ENCODE results near the gene DPF3. TPM values are rescaled to one million over a fixed set of nuclear protein-coding genes. Genes with fewer than 3 reads are reported as not detected.
A peak's percentile ranks its signal among the peaks of the same experiment; 100 is the strongest.

The DPF3 gene
- total RNA-seq, 1 donor from 2014 or later = 27.3 TPM

GRCh38 chr14:72608391-72609204 lies 285.3 kb downstream of the DPF3 start:
- ATAC-seq (no peak), DNase-seq (ENCODE audit: missing footprints) (no peak)
- intact Hi-C loops (cut with DNase I) = no loop called here

- DNase-seq (ENCODE audit: missing footprints) = no peak
- intact Hi-C loops (cut with DNase I) = no loop called here
- no peak for ATAC-seq
Observed at GRCh38 chr14:72607386-72608130, 286.3 kb downstream of the DPF3 start.

- DNase-seq (ENCODE audit: missing footprints) (no peak), ATAC-seq (no peak)
- intact Hi-C loops (cut with DNase I) = no loop called here
Observed at GRCh38 chr14:72606879-72607278, 287.0 kb downstream of the DPF3 start.

GRCh38 chr14:72605921-72606220 lies 288.0 kb downstream of the DPF3 start:
- DNase-seq (ENCODE audit: missing footprints) = no peak
- intact Hi-C loops (cut with DNase I) = no loop called here
- no peak for ATAC-seq

- intact Hi-C loops (cut with DNase I) = no loop called here
- no peak for ATAC-seq
- DNase-seq (ENCODE audit: missing footprints) = no peak
Observed at GRCh38 chr14:72605096-72605920, 288.6 kb downstream of the DPF3 start.

GRCh38 chr14:72604133-72604532 lies 289.8 kb downstream of the DPF3 start:
- intact Hi-C loops (cut with DNase I) = no loop called here
- ATAC-seq (no peak), DNase-seq (ENCODE audit: missing footprints) (no peak)

- ATAC-seq = no peak
- DNase-seq (ENCODE audit: missing footprints) = no peak
- intact Hi-C loops (cut with DNase I) = no loop called here
Observed at GRCh38 chr14:72603639-72604038, 290.3 kb downstream of the DPF3 start.

- peak; percentile 60 for ATAC-seq
- no peak for DNase-seq (ENCODE audit: missing footprints)
Observed at GRCh38 chr14:72600551-72601330, 293.2 kb downstream of the DPF3 start.

GRCh38 chr14:72599579-72600470 lies 294.1 kb downstream of the DPF3 start:
- ATAC-seq (no peak), DNase-seq (ENCODE audit: missing footprints) (no peak)
- intact Hi-C loops (cut with DNase I) = no loop called here

More at GRCh38 chr14:72600551-72601330, 293.2 kb downstream of the DPF3 start:
- intact Hi-C loops (cut with DNase I) = no loop called here

- DNase-seq (ENCODE audit: missing footprints) (no peak), ATAC-seq (no peak)
- intact Hi-C loops (cut with DNase I) = no loop called here
Observed at GRCh38 chr14:72598306-72598705, 295.6 kb downstream of the DPF3 start.

- DNase-seq (ENCODE audit: missing footprints) = no peak
- no peak for ATAC-seq
- intact Hi-C loops (cut with DNase I) = no loop called here
Observed at GRCh38 chr14:72597252-72598233, 296.4 kb downstream of the DPF3 start.

- ATAC-seq (no peak), DNase-seq (ENCODE audit: missing footprints) (no peak)
Observed at GRCh38 chr14:72595152-72595862, 298.6 kb downstream of the DPF3 start.

GRCh38 chr14:72594099-72594901 lies 299.6 kb downstream of the DPF3 start:
- intact Hi-C loops (cut with DNase I) = no loop called here
- ATAC-seq (no peak), DNase-seq (ENCODE audit: missing footprints) (no peak)

More at GRCh38 chr14:72595152-72595862, 298.6 kb downstream of the DPF3 start:
- intact Hi-C loops (cut with DNase I) = no loop called here

- no peak for DNase-seq (ENCODE audit: missing footprints)
- no peak for ATAC-seq
- intact Hi-C loops (cut with DNase I) = no loop called here
Observed at GRCh38 chr14:72591391-72591790, 302.5 kb downstream of the DPF3 start.

GRCh38 chr14:72590577-72590976 lies 303.3 kb downstream of the DPF3 start:
- no peak for DNase-seq (ENCODE audit: missing footprints)
- ATAC-seq = no peak
- intact Hi-C loops (cut with DNase I) = no loop called here
